IMR-90 (cell line): ENCODE data around the gene ABCA12.

ENCODE experiments used
- CEBPB ChIP-seq: IDR thresholded peaks from 2 replicates; pipeline ENCODE4 v1.6.1; 2012; ENCODE audit warnings: low read depth, low read length, improper control_type of control experiment
- CTCF ChIP-seq: conservative IDR thresholded peaks from 2 replicates; pipeline ENCODE4 v1.5.1; 2012; ENCODE audit warnings: mild to moderate bottlenecking, low read depth, low read length, improper control_type of control experiment
- MAZ ChIP-seq: IDR thresholded peaks from 2 replicates; pipeline ENCODE4 v1.6.1; 2012; ENCODE audit warnings: low read depth, mild to moderate bottlenecking, low read length, improper control_type of control experiment, moderate library complexity, borderline replicate concordance
- POLR2A ChIP-seq: IDR thresholded peaks from 2 replicates; pipeline ENCODE4 v1.6.1; 2012; ENCODE audit warnings: mild to moderate bottlenecking, low read depth, low read length
- USF2 ChIP-seq: fragments of 150-350 bp; IDR thresholded peaks from 2 replicates; pipeline ENCODE4 v1.6.1; 2017; ENCODE audit warnings: mild to moderate bottlenecking, antibody characterized with exemption, low read length, low read depth

GRCh38 chr2:215141706-215142105 is 3.3 kb upstream of the ABCA12 start:
- TF ChIP-seq CTCF (no peak), USF2 (no peak), CEBPB (no peak), POLR2A (no peak), MAZ (no peak)
